Activated CD8-positive, alpha-beta T cell treated with anti-CD3 and anti-CD28 coated beads, Interleukin-2, amount 10 ng/mL, durations not matched to agents 7 days and 5 days (primary cell): ENCODE results near the gene MUC20. TPM values are rescaled to one million over a fixed set of nuclear protein-coding genes. Genes with fewer than 3 reads are reported as not detected.
"Not testable (repeated sequence)": the region's sequence is repeated elsewhere in the genome, so short reads cannot be mapped to it uniquely, and the experiment has no call there.

ENCODE experiments used
- ATAC-seq: fragments of 150-1000 bp; cut with Tn5 transposase; one replicate; pipeline ENCODE4 v1.10.0; 2021; ENCODE audit warnings: moderate library complexity
- CTCF ChIA-PET: fragments of 350-600 bp; sonication (Branson Sonifier 250); formaldehyde crosslinking; loops from one replicate; lab custom pipeline; 2021; ENCODE audit warnings: antibody characterized with exemption; lab: Charles Lee
- POLR2A ChIA-PET: fragments of 350-600 bp; sonication (Branson Sonifier 250); formaldehyde crosslinking; loops from one replicate; lab custom pipeline; 2021; ENCODE audit warnings: antibody characterized with exemption; lab: Charles Lee
- DNase-seq: peaks from one replicate; pipeline ENCODE4 v3.0.0-alpha.2; 2020
- H3K27ac Mint-ChIP-seq: one replicate; pipeline ENCODE4 v1.8.0; 2021; ENCODE audit warnings: mild to moderate bottlenecking, mixed read lengths
- H3K27me3 Mint-ChIP-seq: one replicate; pipeline ENCODE4 v1.8.0; 2021; ENCODE audit warnings: low read depth, mixed read lengths
- H3K36me3 Mint-ChIP-seq: one replicate; pipeline ENCODE4 v1.8.0; 2021; ENCODE audit warnings: low read depth, mixed read lengths
- H3K4me1 Mint-ChIP-seq: one replicate; pipeline ENCODE4 v1.8.0; 2021; ENCODE audit warnings: low read depth, mixed read lengths
- H3K4me3 Mint-ChIP-seq: one replicate; pipeline ENCODE4 v1.8.0; 2021; ENCODE audit warnings: mild to moderate bottlenecking, mixed read lengths
- H3K9me3 Mint-ChIP-seq: one replicate; pipeline ENCODE4 v1.8.0; 2022; ENCODE audit warnings: mixed read lengths; ENCODE audit not compliant: insufficient read depth
- total RNA-seq, 2 experiments: library from RNA; stranded (reverse); gene quantifications; one replicate each; pipeline ENCODE4 v1.2.3, GENCODE V29; 2021

The MUC20 gene
- total RNA-seq, 2 experiments from 2014 or later, result 0.53 to 1.7 TPM

DNA sequence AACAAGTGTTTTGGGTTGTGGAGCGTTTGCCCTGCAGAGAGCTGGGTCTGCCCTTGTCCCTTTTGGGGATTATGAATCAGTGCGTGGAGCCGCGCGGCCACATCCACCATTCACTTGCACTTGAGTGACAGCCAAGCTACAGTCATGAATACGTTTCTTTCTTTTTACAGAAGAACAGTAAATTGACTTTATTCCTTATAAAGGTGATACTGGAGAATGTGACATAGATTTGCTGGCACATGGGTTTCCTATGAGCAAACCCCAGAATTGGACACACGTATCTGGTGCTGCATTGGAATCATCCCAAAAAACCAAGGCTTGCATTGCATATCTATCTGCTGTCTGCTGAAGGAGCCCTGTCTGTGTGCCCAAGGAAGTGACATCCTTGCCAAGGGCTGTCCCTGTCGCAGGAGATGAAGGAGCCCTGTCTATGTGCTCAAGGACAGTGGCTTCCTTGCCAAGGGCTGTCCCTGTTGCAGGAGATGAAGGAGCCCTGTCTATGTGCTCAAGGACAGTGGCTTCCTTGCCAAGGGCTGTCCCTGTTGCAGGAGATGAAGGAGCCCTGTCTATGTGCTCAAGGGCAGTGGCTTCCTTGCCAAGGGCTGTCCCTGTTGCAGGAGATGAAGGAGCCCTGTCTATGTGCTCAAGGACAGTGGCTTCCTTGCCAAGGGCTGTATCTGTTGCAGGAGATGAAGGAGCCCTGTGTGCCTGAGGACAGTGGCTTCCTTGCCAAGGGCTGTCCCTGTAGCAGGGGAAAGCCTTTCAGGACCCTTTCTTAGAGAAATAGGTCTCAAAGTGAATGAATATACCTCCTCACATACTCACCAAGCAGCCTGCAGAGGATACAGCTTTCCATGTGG lies 26.3 kb upstream of the MUC20 start:
- CTCF ChIA-PET, H3K9me3 Mint-ChIP-seq, H3K27me3 Mint-ChIP-seq, POLR2A ChIA-PET, ATAC-seq, H3K4me3 Mint-ChIP-seq, H3K4me1 Mint-ChIP-seq, H3K27ac Mint-ChIP-seq: not testable (repeated sequence)
- peak; percentile 20 for DNase-seq
- H3K36me3 Mint-ChIP-seq, result peaks cover 50% of the 10 kb centered on the region

- no peak for DNase-seq
- POLR2A ChIA-PET, result no interaction called here
- Mint-ChIP-seq H3K4me3 (no peak overlapping the region), H3K4me1 (peaks cover under 1% of the 10 kb centered on the region), H3K36me3 (peaks cover 39% of the 10 kb centered on the region), H3K27me3 (no peaks in the 10 kb centered on the region), H3K9me3 (no peaks in the 10 kb centered on the region), H3K27ac (no peak overlapping the region)
- ATAC-seq, result no peak
- CTCF ChIA-PET, result interaction anchor here (0.6 to 0.8 kb wide), 2 partner anchors 165 to 1776 kb away, joined by 3 read pairs; no protein-coding TSS in a partner anchor
These were observed 24.0 kb upstream of the MUC20 start for GRCh38 chr3:195696632-195697278.

GRCh38 chr3:195697582-195698324 lies 23.0 kb upstream of the MUC20 start:
- ATAC-seq, result no peak
- H3K27me3 Mint-ChIP-seq, result no peaks in the 10 kb centered on the region
- peaks cover 29% of the 10 kb centered on the region for H3K36me3 Mint-ChIP-seq
- no peaks in the 10 kb centered on the region for H3K4me1 Mint-ChIP-seq
- no peaks in the 10 kb centered on the region for H3K9me3 Mint-ChIP-seq
- POLR2A ChIA-PET, result no interaction called here
- DNase-seq, result peak; percentile 20
- no peak overlapping the region for H3K27ac Mint-ChIP-seq
- H3K4me3 Mint-ChIP-seq, result no peak overlapping the region
- CTCF ChIA-PET, result interaction anchor here (0.8 kb wide), 1 partner anchor 164 kb away, joined by 3 read pairs; no protein-coding TSS in a partner anchor

- no peak for DNase-seq
- POLR2A ChIA-PET, result interaction anchor here (0.6 kb wide), 1 partner anchor 22 kb away, joined by 3 read pairs; no protein-coding TSS in a partner anchor
- Mint-ChIP-seq H3K36me3 (peaks cover 26% of the 10 kb centered on the region), H3K27ac (no peak overlapping the region), H3K4me1 (no peaks in the 10 kb centered on the region), H3K27me3 (no peaks in the 10 kb centered on the region), H3K9me3 (no peaks in the 10 kb centered on the region), H3K4me3 (no peak overlapping the region)
- CTCF ChIA-PET, result no interaction called here
- no peak for ATAC-seq
These were observed 22.5 kb upstream of the MUC20 start for GRCh38 chr3:195698325-195698646.

DNA sequence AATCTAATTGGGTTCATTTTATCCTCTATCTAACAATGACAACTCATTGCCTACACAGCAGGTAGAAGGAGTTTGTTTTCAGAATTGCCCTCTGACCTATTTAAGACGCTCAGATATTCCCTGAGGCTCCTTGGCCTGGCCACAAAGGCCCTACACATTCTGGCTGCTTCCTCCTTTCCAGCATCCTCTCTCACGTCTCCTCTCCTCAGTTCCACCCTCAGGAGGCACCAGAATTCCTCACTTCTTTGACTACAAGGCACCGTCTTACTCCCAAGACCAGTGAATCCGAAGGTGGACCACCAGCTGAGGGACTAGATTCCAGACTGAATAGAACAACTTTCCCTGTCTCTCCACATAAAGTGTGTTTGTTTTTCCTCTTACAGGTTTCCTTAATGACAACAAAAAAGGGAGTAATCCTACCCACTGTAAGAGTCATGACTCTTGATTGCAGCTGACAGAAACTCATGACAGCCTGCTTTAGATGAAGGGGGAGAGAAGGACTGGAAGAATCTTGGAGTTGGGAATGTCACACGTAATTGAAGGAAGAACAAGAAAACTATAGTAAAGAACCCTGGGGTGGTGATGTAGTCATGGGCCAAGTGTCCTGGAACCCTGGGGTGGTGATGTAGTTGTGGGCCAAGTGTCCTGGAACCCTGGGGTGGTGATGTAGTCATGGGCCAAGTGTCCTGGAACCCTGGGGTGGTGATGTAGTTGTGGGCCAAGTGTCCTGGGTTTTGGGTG lies 22.0 kb upstream of the MUC20 start:
- H3K27ac Mint-ChIP-seq, result no peak overlapping the region
- CTCF ChIA-PET, result interaction anchor here (1.1 kb wide), 1 partner anchor 152 kb away, joined by 3 read pairs; no protein-coding TSS in a partner anchor
- no peaks in the 10 kb centered on the region for H3K4me1 Mint-ChIP-seq
- no peaks in the 10 kb centered on the region for H3K9me3 Mint-ChIP-seq
- POLR2A ChIA-PET, result interaction anchor here (0.6 kb wide), 1 partner anchor 21 kb away, joined by 3 read pairs; no protein-coding TSS in a partner anchor
- H3K27me3 Mint-ChIP-seq, result no peaks in the 10 kb centered on the region
- no peak overlapping the region for H3K4me3 Mint-ChIP-seq
- H3K36me3 Mint-ChIP-seq, result peaks cover 22% of the 10 kb centered on the region
- ATAC-seq (no peak), DNase-seq (peak; percentile 20)

DNA sequence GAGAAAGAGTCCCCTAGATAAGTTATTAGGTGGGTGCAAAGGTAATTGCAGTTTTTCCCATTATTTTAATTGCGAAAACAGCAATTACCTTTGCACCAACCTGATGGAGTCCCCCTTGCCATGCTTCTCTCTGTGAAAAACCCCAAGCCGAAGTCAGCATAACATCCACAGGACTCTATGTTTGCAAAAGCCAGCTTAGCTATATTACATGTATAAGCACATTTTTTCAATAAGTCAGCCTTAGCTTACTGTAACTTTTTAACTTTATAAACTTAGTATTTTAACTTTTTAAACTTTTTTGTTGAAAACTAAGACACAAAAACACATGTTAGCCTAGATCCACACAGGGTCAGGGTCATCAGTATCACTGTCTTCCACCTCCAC lies 21.4 kb upstream of the MUC20 start:
- Mint-ChIP-seq H3K4me3 (no peak overlapping the region), H3K9me3 (no peaks in the 10 kb centered on the region), H3K27ac (no peak overlapping the region), H3K36me3 (peaks cover 18% of the 10 kb centered on the region), H3K27me3 (no peaks in the 10 kb centered on the region), H3K4me1 (no peaks in the 10 kb centered on the region)
- CTCF ChIA-PET, result interaction anchor here (1.1 kb wide), 1 partner anchor 151 kb away, joined by 3 read pairs; no protein-coding TSS in a partner anchor
- no peak for ATAC-seq
- DNase-seq, result no peak
- POLR2A ChIA-PET, result no interaction called here

GRCh38 chr3:195699860-195700259 lies 20.9 kb upstream of the MUC20 start:
- DNase-seq, result no peak
- no peak for ATAC-seq
- H3K27me3 Mint-ChIP-seq, result no peaks in the 10 kb centered on the region
- H3K36me3 Mint-ChIP-seq, result peaks cover 18% of the 10 kb centered on the region
- no peaks in the 10 kb centered on the region for H3K9me3 Mint-ChIP-seq
- no peak overlapping the region for H3K4me3 Mint-ChIP-seq
- H3K27ac Mint-ChIP-seq, result no peak overlapping the region
- POLR2A ChIA-PET, result no interaction called here
- H3K4me1 Mint-ChIP-seq, result no peaks in the 10 kb centered on the region
- CTCF ChIA-PET, result interaction anchor here (1.1 kb wide), 1 partner anchor 151 kb away, joined by 3 read pairs; no protein-coding TSS in a partner anchor

- no peak for ATAC-seq
- ChIA-PET POLR2A (no interaction called here), CTCF (interaction anchor here (1.1 kb wide), 1 partner anchor 150 kb away, joined by 3 read pairs; no protein-coding TSS in a partner anchor)
- DNase-seq, result no peak
- no peak overlapping the region for H3K27ac Mint-ChIP-seq
- H3K9me3 Mint-ChIP-seq, result no peaks in the 10 kb centered on the region
- no peak overlapping the region for H3K4me3 Mint-ChIP-seq
- no peaks in the 10 kb centered on the region for H3K4me1 Mint-ChIP-seq
- H3K27me3 Mint-ChIP-seq, result no peaks in the 10 kb centered on the region
- H3K36me3 Mint-ChIP-seq, result peaks cover 15% of the 10 kb centered on the region
These were observed 20.5 kb upstream of the MUC20 start for GRCh38 chr3:195700319-195700718.

DNA sequence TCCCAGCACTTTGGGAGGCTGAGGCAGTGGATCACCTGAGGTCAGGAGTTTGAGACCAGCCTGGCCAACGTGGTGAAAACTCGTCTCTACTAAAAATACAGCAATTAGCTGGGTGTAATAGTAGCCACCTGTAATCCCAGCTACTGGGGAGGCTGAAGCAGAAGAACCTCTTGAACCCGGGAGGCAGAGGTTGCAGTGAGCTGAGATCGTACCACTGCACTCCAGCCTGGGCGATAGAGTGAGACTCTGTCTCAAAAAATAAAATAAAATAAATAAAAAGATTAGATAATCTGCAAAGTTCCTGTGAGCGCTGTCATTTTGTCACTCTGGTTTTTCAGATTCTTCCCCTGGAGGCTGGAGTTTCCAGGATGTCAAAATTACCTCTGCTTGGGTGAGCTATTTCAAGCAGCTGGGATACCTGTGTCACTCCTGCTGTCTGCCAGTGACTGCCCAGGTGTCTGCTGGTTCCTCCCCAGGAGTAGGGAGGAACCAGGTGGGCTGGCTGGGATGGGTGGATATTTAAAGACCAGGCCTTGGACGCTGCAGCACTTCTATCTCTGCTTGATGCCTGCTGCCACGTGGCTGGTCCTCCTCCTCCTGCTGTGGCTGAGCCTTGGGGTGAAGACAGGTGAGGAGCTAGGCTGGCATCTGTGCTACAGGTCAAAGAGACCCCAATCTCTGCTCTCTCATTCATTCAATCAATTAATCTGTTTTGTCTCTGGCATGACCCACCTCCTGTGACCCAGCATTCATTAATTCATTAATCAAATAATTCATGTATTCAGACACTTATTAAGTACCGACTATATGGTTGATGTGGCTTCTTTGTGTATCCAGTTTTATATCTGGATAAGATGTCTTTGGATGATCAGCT lies 19.5 kb upstream of the MUC20 start:
- ChIA-PET CTCF (interaction anchor here (1.0 to 1.6 kb wide), 3 partner anchors 10 to 149 kb away, joined by 3 to 4 read pairs (median 3); no protein-coding TSS in a partner anchor), POLR2A (no interaction called here)
- peaks cover 9% of the 10 kb centered on the region for H3K36me3 Mint-ChIP-seq
- H3K4me3 Mint-ChIP-seq, result no peak overlapping the region
- ATAC-seq (no peak), DNase-seq (no peak)
- H3K27ac Mint-ChIP-seq, result no peak overlapping the region
- no peaks in the 10 kb centered on the region for H3K9me3 Mint-ChIP-seq
- no peaks in the 10 kb centered on the region for H3K4me1 Mint-ChIP-seq
- no peaks in the 10 kb centered on the region for H3K27me3 Mint-ChIP-seq

- Mint-ChIP-seq H3K4me3 (no peak overlapping the region), H3K4me1 (no peaks in the 10 kb centered on the region), H3K27me3 (no peaks in the 10 kb centered on the region), H3K9me3 (no peaks in the 10 kb centered on the region), H3K36me3 (no peaks in the 10 kb centered on the region), H3K27ac (no peak overlapping the region)
- CTCF ChIA-PET, result interaction anchor here (1.3 kb wide), 1 partner anchor 16 kb away, joined by 3 read pairs; no protein-coding TSS in a partner anchor
- POLR2A ChIA-PET, result interaction anchor here (0.6 kb wide), 1 partner anchor 136 kb away, joined by 5 read pairs; no protein-coding TSS in a partner anchor
- ATAC-seq (no peak), DNase-seq (no peak)
These were observed 17.0 kb upstream of the MUC20 start for GRCh38 chr3:195703776-195704175.
